Measurements from ENCODE around the gene CAPZA3. TPM values are rescaled to one million over a fixed set of nuclear protein-coding genes. Genes with fewer than 3 reads are reported as not detected.
"Not testable (repeated sequence)": the region's sequence is repeated elsewhere in the genome, so short reads cannot be mapped to it uniquely, and the experiment has no call there.

The CAPZA3 gene
- not detected in 2 replicates for total RNA-seq

GRCh38 chr12:18737819-18738218 is at the start of gene CAPZA3, which contains the start of gene PLCZ1:
Gene CAPZA3, plus strand, starts transcription at chr12:18738119. Its CDS starts 150 bp downstream, at chr12:18738269.
Gene PLCZ1, minus strand, starts transcription at chr12:18738012. Its CDS starts 641 bp downstream, at chr12:18737371.
- no peak for DNase-seq (ENCODE audit: low read depth in 2 of 2)

GRCh38 chr12:18689771-18690170 is 48.1 kb upstream of the CAPZA3 start:
- no peak for DNase-seq (ENCODE audit: low read depth in 2 of 2)

- DNase-seq (ENCODE audit: low read depth in 2 of 2): peak in 1 of 2 donors; percentile 2
These were observed 47.3 kb upstream of the CAPZA3 start for GRCh38 chr12:18690653-18691052.

- DNase-seq (ENCODE audit: low read depth in 2 of 2): not testable (repeated sequence)
These were observed 43.9 kb upstream of the CAPZA3 start for GRCh38 chr12:18693986-18694385.

GRCh38 chr12:18696971-18697602 is 40.8 kb upstream of the CAPZA3 start:
- no peak for DNase-seq (ENCODE audit: low read depth in 2 of 2)

GRCh38 chr12:18700271-18700670 is 37.6 kb upstream of the CAPZA3 start:
- no peak for DNase-seq (ENCODE audit: low read depth in 2 of 2)

GRCh38 chr12:18703321-18703720 is 34.6 kb upstream of the CAPZA3 start:
- no peak for DNase-seq (ENCODE audit: low read depth in 2 of 2)

- no peak for DNase-seq (ENCODE audit: low read depth in 2 of 2)
These were observed 34.0 kb upstream of the CAPZA3 start for GRCh38 chr12:18703911-18704310.

GRCh38 chr12:18706798-18707197 is 31.1 kb upstream of the CAPZA3 start:
- no peak for DNase-seq (ENCODE audit: low read depth in 2 of 2)

- no peak for DNase-seq (ENCODE audit: low read depth in 2 of 2)
These were observed 21.7 kb upstream of the CAPZA3 start for GRCh38 chr12:18716236-18716635.

GRCh38 chr12:18718462-18718861 is 19.5 kb upstream of the CAPZA3 start:
- no peak for DNase-seq (ENCODE audit: low read depth in 2 of 2)

GRCh38 chr12:18719922-18720510 is 17.9 kb upstream of the CAPZA3 start:
- DNase-seq (ENCODE audit: low read depth in 2 of 2): no peak

- DNase-seq (ENCODE audit: low read depth in 2 of 2): no peak
These were observed 17.2 kb upstream of the CAPZA3 start for GRCh38 chr12:18720690-18721089.

GRCh38 chr12:18721452-18721851 is 16.5 kb upstream of the CAPZA3 start:
- DNase-seq (ENCODE audit: low read depth in 2 of 2): no peak

GRCh38 chr12:18723752-18724151 is 14.2 kb upstream of the CAPZA3 start:
- DNase-seq (ENCODE audit: low read depth in 2 of 2): peak in 1 of 2 donors; percentile 3

GRCh38 chr12:18731156-18731555 is 6.8 kb upstream of the CAPZA3 start:
- no peak for DNase-seq (ENCODE audit: low read depth in 2 of 2)

GRCh38 chr12:18747895-18748294 is 10.0 kb downstream of the CAPZA3 start:
- no peak for DNase-seq (ENCODE audit: low read depth in 2 of 2)

GRCh38 chr12:18749386-18749957 is 11.6 kb downstream of the CAPZA3 start:
- DNase-seq (ENCODE audit: low read depth in 2 of 2): no peak

- no peak for DNase-seq (ENCODE audit: low read depth in 2 of 2)
These were observed 12.2 kb downstream of the CAPZA3 start for GRCh38 chr12:18750085-18750484.

- DNase-seq (ENCODE audit: low read depth in 2 of 2): no peak
These were observed 13.9 kb downstream of the CAPZA3 start for GRCh38 chr12:18751866-18752265.

- DNase-seq (ENCODE audit: low read depth in 2 of 2): peak in 1 of 2 donors; percentile 7
These were observed 14.5 kb downstream of the CAPZA3 start for GRCh38 chr12:18752280-18752920.

- no peak for DNase-seq (ENCODE audit: low read depth in 2 of 2)
These were observed 15.0 kb downstream of the CAPZA3 start for GRCh38 chr12:18752947-18753346.

Data from lung microvascular endothelial cell (primary cell).